HepG2 (cell line): ENCODE data around the gene DRC7. TPM values are rescaled to one million over a fixed set of nuclear protein-coding genes. Genes with fewer than 3 reads are reported as not detected.

ENCODE experiments used
- ATAC-seq: fragments of 200-7000 bp; cut with Tn5 transposase; 3 replicates; pipeline ENCODE4 v1.9.1; 2020; ENCODE audit warnings: mild to moderate bottlenecking, moderate library complexity
- BruUV-seq: library from RNA; stranded (reverse); fragments of 400-500 nt; replicated peaks from 2 replicates; lab custom pipeline; 2021; lab: Mats Ljungman, UMichigan
- CTCF ChIA-PET: fragments of 300-600 bp; formaldehyde crosslinking; extraction: SDS; loops from one replicate; lab custom pipeline; 2021; ENCODE audit warnings: low total read pairs, inconsistent platforms, low intra/inter-chr PET ratio; lab: Yijun Ruan, JAX
- POLR2A ChIA-PET: fragments of 350-600 bp; sonication (Branson Sonifier 250); formaldehyde crosslinking; loops from one replicate; lab custom pipeline; 2020; ENCODE audit warnings: antibody characterized with exemption, inconsistent platforms; lab: Yijun Ruan, JAX
- DNase-seq: peaks from one replicate; pipeline ENCODE4 v3.0.0-alpha.2; 2015; ENCODE audit warnings: low spot score
- FAIRE-seq: peaks from 3 replicates; lab custom pipeline; 2011; peaks lifted over from hg19 to GRCh38; lab: Jason Lieb, UNC
- H2AFZ ChIP-seq: one replicate; pipeline ENCODE4 v1.6.1; 2011; ENCODE audit warnings: low read length, inconsistent platforms
- H3K27ac ChIP-seq: fragments of 300-600 bp; 3 replicates; pipeline ENCODE4 v1.8.0; 2011; ENCODE audit warnings: mixed run types, mild to moderate bottlenecking, mixed read lengths, low read length, inconsistent platforms; ENCODE audit not compliant: insufficient read depth; ENCODE audit errors: extremely low read length
- H3K27me3 ChIP-seq, 2 experiments: fragments of 200-600 bp in 1 of 2; 2 replicates in 1 of 2; 3 replicates in 1 of 2; pipeline versions ENCODE4 v1.6.0 to v1.8.0; 2011; ENCODE audit warnings: low read length in 2 of 2, mild to moderate bottlenecking in 2 of 2, moderate library complexity in 2 of 2, inconsistent platforms in 1 of 2; ENCODE audit not compliant: insufficient read depth in 2 of 2, control insufficient read depth in 1 of 2
- H3K36me3 ChIP-seq, 2 experiments: fragments of 200-600 bp in 1 of 2; replicated peaks in 1 of 2; 2 replicates in 1 of 2; 3 replicates in 1 of 2; pipeline versions ENCODE4 v1.5.1 to v1.8.0; 2011; ENCODE audit warnings: low read length in 2 of 2, inconsistent platforms in 1 of 2; ENCODE audit not compliant: insufficient read depth in 2 of 2, control insufficient read depth in 1 of 2
- H3K4me1 ChIP-seq: 2 replicates; pipeline ENCODE4 v1.5.1; 2012; ENCODE audit warnings: low read length, inconsistent platforms; ENCODE audit not compliant: insufficient read depth
- H3K4me2 ChIP-seq: 2 replicates; pipeline ENCODE4 v1.6.0; 2011; ENCODE audit warnings: low read depth, low read length, inconsistent platforms
- H3K4me3 ChIP-seq, 3 experiments: fragments of 200-600 bp in 1 of 3; sonication (generic), shearing (Covaris generic) in 1 of 3; replicated peaks in 1 of 3; 2 replicates each; pipeline ENCODE4 v1.5.1; 2011 to 2016; ENCODE audit warnings: low read length in 3 of 3, inconsistent platforms in 2 of 3, low read depth in 2 of 3, mild to moderate bottlenecking in 2 of 3, control low read depth in 1 of 3, mixed read lengths in 1 of 3; ENCODE audit not compliant: insufficient read depth in 1 of 3
- H3K79me2 ChIP-seq: one replicate; pipeline ENCODE4 v1.6.1; 2011; ENCODE audit warnings: low read length, inconsistent platforms; ENCODE audit not compliant: insufficient read depth
- H3K9ac ChIP-seq: 2 replicates; pipeline ENCODE4 v1.6.0; 2011; ENCODE audit warnings: mild to moderate bottlenecking, low read depth, low read length, inconsistent platforms; ENCODE audit not compliant: insufficient read depth
- H3K9me3 ChIP-seq: 2 replicates; pipeline ENCODE4 v1.5.1; 2012; ENCODE audit warnings: mild to moderate bottlenecking, low read length
- H4K20me1 ChIP-seq: 2 replicates; pipeline ENCODE4 v1.6.0; 2011; ENCODE audit warnings: inconsistent platforms, mild to moderate bottlenecking, low read length, moderate library complexity; ENCODE audit not compliant: insufficient read depth
- ARID2 ChIP-seq: sonication (generic); formaldehyde crosslinking; IDR thresholded peaks from 2 replicates; pipeline ENCODE4 v1.8.1; 2022; ENCODE audit warnings: mild to moderate bottlenecking, missing genetic modification reagents, borderline replicate concordance
- DDIT3 ChIP-seq: sonication (generic); formaldehyde crosslinking; IDR thresholded peaks from 2 replicates; pipeline ENCODE4 v1.4.0; 2020; ENCODE audit warnings: mild to moderate bottlenecking, missing genetic modification reagents
- HMGXB3 ChIP-seq: sonication (generic); formaldehyde crosslinking; IDR thresholded peaks from 2 replicates; pipeline ENCODE4 v1.4.0; 2020; ENCODE audit warnings: missing genetic modification reagents, borderline replicate concordance
- IRF9 ChIP-seq: sonication (generic); formaldehyde crosslinking; IDR thresholded peaks from 2 replicates; pipeline ENCODE4 v1.8.0; 2022; ENCODE audit warnings: missing genetic modification reagents, mild to moderate bottlenecking, borderline replicate concordance
- ISX ChIP-seq: sonication (generic); formaldehyde crosslinking; conservative IDR thresholded peaks from 2 replicates; pipeline ENCODE4 v1.5.0; 2020; ENCODE audit warnings: missing genetic modification reagents
- MIER3 ChIP-seq: IDR thresholded peaks from 2 replicates; pipeline ENCODE4 v1.6.1; 2016; ENCODE audit warnings: missing compliant biosample characterization, borderline replicate concordance
- PCBP2 ChIP-seq: fragments of 200-400 bp; formaldehyde crosslinking; optimal IDR thresholded peaks from 2 replicates; pipeline ENCODE3; 2018; ENCODE audit warnings: low read length, low read depth; ENCODE audit not compliant: poor library complexity, severe bottlenecking
- REPIN1 ChIP-seq: sonication (generic); formaldehyde crosslinking; IDR thresholded peaks from 2 replicates; pipeline ENCODE4 v1.8.0; 2022; ENCODE audit warnings: missing genetic modification reagents, low read depth, mild to moderate bottlenecking, borderline replicate concordance
- SIN3A ChIP-seq: IDR thresholded peaks from 2 replicates; pipeline ENCODE4 v1.6.1; 2011; ENCODE audit warnings: low read depth, mild to moderate bottlenecking, control low read depth, low read length, borderline replicate concordance
- SOX13 ChIP-seq, 3 experiments: fragments of 450-650 bp in 1 of 3; sonication (generic) in 1 of 3; formaldehyde crosslinking in 1 of 3; IDR thresholded peaks in 2 of 3; conservative IDR thresholded peaks in 1 of 3; 2 replicates each; pipeline versions ENCODE4 v1.5.0 to v1.6.1; 2016 to 2020; ENCODE audit warnings: antibody characterized with exemption in 1 of 3, mild to moderate bottlenecking in 1 of 3, missing compliant biosample characterization in 1 of 3, missing genetic modification reagents in 1 of 3, moderate library complexity in 1 of 3
- TBP ChIP-seq: sonication (generic); formaldehyde crosslinking; IDR thresholded peaks from 2 replicates; pipeline ENCODE4 v1.5.0; 2020; ENCODE audit warnings: missing genetic modification reagents
- ZFY ChIP-seq: sonication (generic); formaldehyde crosslinking; IDR thresholded peaks from 2 replicates; pipeline ENCODE4 v1.4.0; 2020; ENCODE audit warnings: missing genetic modification reagents
- ZNF564 ChIP-seq: sonication (generic); formaldehyde crosslinking; IDR thresholded peaks from 2 replicates; pipeline ENCODE4 v1.8.1; 2023; ENCODE audit warnings: mild to moderate bottlenecking, missing genetic modification reagents
- ZNF615 ChIP-seq: sonication (generic); formaldehyde crosslinking; IDR thresholded peaks from 2 replicates; pipeline ENCODE4 v1.5.0; 2020; ENCODE audit warnings: mild to moderate bottlenecking, missing genetic modification reagents, borderline replicate concordance
- ZNF773 ChIP-seq: sonication (generic); formaldehyde crosslinking; IDR thresholded peaks from 2 replicates; pipeline ENCODE4 v1.4.0; 2020; ENCODE audit warnings: missing genetic modification reagents, borderline replicate concordance
- WGBS: methylation state at CpG from one replicate; pipeline ENCODE4 v1.1.6; 2017; ENCODE audit warnings: low lambda C conversion rate; 5-methylcytosine and 5-hydroxymethylcytosine counted together
- in situ Hi-C: cut with HindIII; loops from 2 replicates; pipeline ENCODE4 v1.10.0; 2017; ENCODE audit warnings: low pct_unique_long_range_greater_than_20kb; ENCODE audit not compliant: extremely low pct_ligation_motif_present
- intact Hi-C: fragments of 100-400 bp; cut with micrococcal nuclease; formaldehyde crosslinking; loops from one replicate; pipeline ENCODE4 v1.10.0; 2022; ENCODE audit not compliant: unreplicated experiment
- polyA plus RNA-seq, 8 experiments: library from polyadenylated mRNA; depleted of rRNA in 3 of 8; stranded (reverse) in 7 of 8; unstranded in 1 of 8; fragments of >200 nt; fragmentation: Illumina TruSeq in 4 of 8; extraction: Trizol in 4 of 8; gene quantifications; 2 replicates each; pipeline versions ENCODE4 v1.2.1 to v1.2.3, GENCODE V29; 2011 to 2016; ENCODE audit warnings: low read depth in 4 of 8, missing spikeins in 1 of 8, mixed read lengths in 1 of 8; ENCODE audit not compliant: insufficient read depth in 1 of 8
- total RNA-seq, 5 experiments: library from RNA; depleted of rRNA; stranded (reverse); fragments of >200 nt; fragmentation: Illumina TruSeq; extraction: Trizol; gene quantifications; 2 replicates each; pipeline ENCODE4 v1.2.3, GENCODE V29; 2016; ENCODE audit warnings: low read depth in 1 of 5

DRC7 gene
- total and polyA plus RNA-seq, 2 of the 13 experiments (the other 11 are each of a cell fraction or from before 2014, with no cell fraction given): 2.7 to 3.4 TPM

- Histone ChIP-seq H2AFZ (peak overlapping the region; percentile 20), H3K9me3 (no peaks in the 10 kb centered on the region), H3K4me2 (peak overlapping the region; percentile 94), H3K36me3 (no peaks in the 10 kb centered on the region), H3K4me1 (peaks cover 72% of the 10 kb centered on the region), H3K9ac (peak overlapping the region; percentile 68), H4K20me1 (no peaks in the 10 kb centered on the region), H3K4me3 (peak overlapping the region; percentile 11 to 58 (median 52)), H3K27ac (peak overlapping the region; percentile 92), H3K27me3 (no peaks in the 10 kb centered on the region), H3K79me2 (no peaks in the 10 kb centered on the region)
- TSS peak; percentile 80 for BruUV-seq
- ATAC-seq (peak; percentile 77), FAIRE-seq (peak; percentile 89), DNase-seq (peak; percentile 92)
- CTCF ChIA-PET: interaction anchor here (0.6 to 0.8 kb wide), 2 partner anchors 52 to 55 kb away, joined by 3 to 4 read pairs; no protein-coding TSS in a partner anchor
- POLR2A ChIA-PET: interaction anchor here (0.6 to 2.8 kb wide), 25 partner anchors 10 to 425 kb away, joined by 3 to 42 read pairs (median 3); partner anchors contain the start of genes ADGRG3, CFAP20, CX3CL1 and DRC7
- WGBS: 0% methylated on average over 11 of the region's 11 CpGs
- intact Hi-C loops (loop anchor here (1.0 to 2.0 kb wide), 2 partner anchors 16 to 43 kb away; no protein-coding TSS in a partner anchor), in situ Hi-C loops (no loop called here)
- TF ChIP-seq HMGXB3 (CRISPR knock-in tag) (no peak), REPIN1 (peak; percentile 44; the same call in 1 of the 2 replicates), ZNF564 (CRISPR knock-in tag) (no peak), ZNF615 (CRISPR knock-in tag) (no peak), SIN3A (no peak), MIER3 (CRISPR knock-in tag) (peak; percentile 44), ISX (CRISPR knock-in tag) (no peak), ZNF773 (CRISPR knock-in tag) (no peak), DDIT3 (CRISPR knock-in tag) (no peak), ZFY (CRISPR knock-in tag) (peak; percentile 68), ARID2 (peak; percentile 55; the same call in 1 of the 2 replicates), TBP (CRISPR knock-in tag) (no peak), PCBP2 (no peak), IRF9 (CRISPR knock-in tag) (0 out of 2 replicates have a peak, but pooled peaks have one; percentile 41), SOX13 (IDR thresholded peaks at IDR 0.05) (peak; percentile 67), SOX13 (CRISPR knock-in tag; conservative IDR thresholded peaks at IDR 0.05 in 1 of 2, IDR thresholded peaks at IDR 0.05 in 1 of 2) (peak in 1 of 2 experiments; percentile 90; a peak in 2 of 4 replicates)
Measured at GRCh38 chr16:57704011-57704904, 9.7 kb downstream of the DRC7 start.
